NCI-H2029 treated with DMSO at 0.1 percent for 48 hours (cell line): ENCODE measurements around the gene ZDHHC6.
"Not testable (repeated sequence)": the region's sequence is repeated elsewhere in the genome, so short reads cannot be mapped to it uniquely, and the experiment has no call there.

Source experiments
- DNase-seq: peaks from one replicate; lab custom pipeline; 2025; lab: John Stamatoyannopoulos, UW

ZDHHC6 gene

GRCh38 chr10:112389271-112389822, 57.4 kb downstream of the ZDHHC6 start:
- no peak for DNase-seq

- DNase-seq, result no peak
These were observed 58.2 kb downstream of the ZDHHC6 start for GRCh38 chr10:112388548-112388947.

- DNase-seq, result not testable (repeated sequence)
These were observed 58.7 kb downstream of the ZDHHC6 start for GRCh38 chr10:112388056-112388455.

GRCh38 chr10:112385201-112385600, 61.5 kb downstream of the ZDHHC6 start:
- DNase-seq, result no peak

GRCh38 chr10:112384141-112384540, 62.6 kb downstream of the ZDHHC6 start:
- no peak for DNase-seq

- no peak for DNase-seq
These were observed 63.4 kb downstream of the ZDHHC6 start for GRCh38 chr10:112383325-112383724.

- no peak for DNase-seq
These were observed 64.0 kb downstream of the ZDHHC6 start for GRCh38 chr10:112382515-112383235.
